CD4-positive, CD25-positive, alpha-beta regulatory T cell (primary cell): Measurements from ENCODE around the gene NR3C1. TPM values are rescaled to one million over a fixed set of nuclear protein-coding genes. Genes with fewer than 3 reads are reported as not detected.
"Not testable (repeated sequence)": the region's sequence is repeated elsewhere in the genome, so short reads cannot be mapped to it uniquely, and the experiment has no call there.

Source experiments
- ATAC-seq, 2 donors: fragments of 150-1000 bp; cut with Tn5 transposase; one replicate each; pipeline ENCODE4 v1.10.0; 2021; ENCODE audit warnings: low read depth in 2 of 2, moderate number of reproducible peaks in 2 of 2, moderate library complexity in 1 of 2
- DNase-seq, 3 donors: peaks; one replicate each; pipeline versions ENCODE4 v3.0.0 to v3.0.0-alpha.2; 2012 to 2022; ENCODE audit warnings: mixed read lengths in 1 of 3
- H3K27ac ChIP-seq: one replicate; pipeline ENCODE4 v1.7.0; 2013; ENCODE audit warnings: mild to moderate bottlenecking, low read length; ENCODE audit not compliant: insufficient read depth, poor library complexity, severe bottlenecking
- H3K27me3 ChIP-seq: one replicate; pipeline ENCODE4 v1.7.0; 2013; ENCODE audit warnings: low read length; ENCODE audit not compliant: control insufficient read depth, insufficient read depth
- H3K36me3 ChIP-seq: one replicate; pipeline ENCODE4 v1.7.0; 2013; ENCODE audit warnings: mild to moderate bottlenecking, low read length, moderate library complexity; ENCODE audit not compliant: control insufficient read depth, insufficient read depth
- H3K4me1 ChIP-seq: 2 replicates; pipeline ENCODE4 v1.7.0; 2013; ENCODE audit warnings: mild to moderate bottlenecking, low read length; ENCODE audit not compliant: insufficient read depth, control insufficient read depth, poor library complexity, severe bottlenecking
- H3K4me3 ChIP-seq: one replicate; pipeline ENCODE4 v1.7.0; 2013; ENCODE audit warnings: low read depth, mild to moderate bottlenecking, low read length, moderate library complexity
- H3K9me3 ChIP-seq, 2 experiments: 1 replicate in 1 of 2; 2 replicates in 1 of 2; pipeline ENCODE4 v1.7.0; 2013; ENCODE audit warnings: low read length in 2 of 2, mild to moderate bottlenecking in 1 of 2, moderate library complexity in 1 of 2; ENCODE audit not compliant: control insufficient read depth in 2 of 2
- H3K27ac Mint-ChIP-seq, 3 donors: one replicate each; pipeline ENCODE4 v1.8.0; 2020 to 2022; ENCODE audit warnings: mild to moderate bottlenecking in 3 of 3, mixed read lengths in 3 of 3, moderate library complexity in 2 of 3
- H3K27me3 Mint-ChIP-seq: one replicate; pipeline ENCODE4 v1.8.0; 2022; ENCODE audit warnings: mild to moderate bottlenecking, mixed read lengths
- H3K36me3 Mint-ChIP-seq: one replicate; pipeline ENCODE4 v1.8.0; 2020; ENCODE audit warnings: mixed read lengths
- H3K4me1 Mint-ChIP-seq, 4 donors: one replicate each; pipeline ENCODE4 v1.8.0; 2020 to 2022; ENCODE audit warnings: mixed read lengths in 4 of 4, mild to moderate bottlenecking in 1 of 4
- H3K4me3 Mint-ChIP-seq, 4 donors: one replicate each; pipeline ENCODE4 v1.8.0; 2020 to 2022; ENCODE audit warnings: mild to moderate bottlenecking in 4 of 4, mixed read lengths in 4 of 4, moderate library complexity in 3 of 4
- H3K9me3 Mint-ChIP-seq, 7 donors: one replicate each; pipeline ENCODE4 v1.8.0; 2020 to 2022; ENCODE audit warnings: mixed read lengths in 7 of 7, mild to moderate bottlenecking in 3 of 7, moderate library complexity in 2 of 7
- polyA plus RNA-seq, 4 donors: library from polyadenylated mRNA; unstranded; fragments of 300-500 nt; fragmentation: Illumina TruSeq; gene quantifications; one replicate each; pipeline ENCODE4 v1.2.3, GENCODE V29; 2021
- total RNA-seq: library from RNA; stranded (reverse); gene quantifications from one replicate; pipeline ENCODE4 v1.2.3, GENCODE V29; 2022

Gene NR3C1
- total and polyA plus RNA-seq, 5 donors from 2014 or later = 62.5 to 154 (median 75.1) TPM

- peaks cover 19% of the 10 kb centered on the region for H3K36me3 Mint-ChIP-seq
- Histone ChIP-seq H3K36me3 (peaks cover 7% of the 10 kb centered on the region), H3K27me3 (no peaks in the 10 kb centered on the region), H3K4me3 (no peak overlapping the region), H3K27ac (no peak overlapping the region), H3K9me3 (no peaks in the 10 kb centered on the region), H3K4me1 (no peaks in the 10 kb centered on the region)
- H3K27me3 Mint-ChIP-seq = no peaks in the 10 kb centered on the region
- no peaks in the 10 kb centered on the region for H3K9me3 Mint-ChIP-seq
- no peak overlapping the region for H3K4me3 Mint-ChIP-seq
- ATAC-seq (no peak), DNase-seq (no peak)
- peak overlapping the region in 1 of 3 donors; percentile 18 for H3K27ac Mint-ChIP-seq
- H3K4me1 Mint-ChIP-seq = peaks cover 29 to 47% (median 37%) of the 10 kb centered on the region in 4 donors
Measured at GRCh38 chr5:143336485-143336884, 67.0 kb downstream of the NR3C1 start.

- peaks cover 28 to 45% (median 35%) of the 10 kb centered on the region in 4 donors for H3K4me1 Mint-ChIP-seq
- H3K9me3 Mint-ChIP-seq = no peaks in the 10 kb centered on the region
- ATAC-seq = no peak
- no peak overlapping the region for H3K27ac Mint-ChIP-seq
- no peak overlapping the region for H3K4me3 Mint-ChIP-seq
- Histone ChIP-seq H3K4me1 (no peaks in the 10 kb centered on the region), H3K36me3 (peaks cover 7% of the 10 kb centered on the region), H3K27me3 (no peaks in the 10 kb centered on the region), H3K4me3 (no peak overlapping the region), H3K27ac (no peak overlapping the region), H3K9me3 (no peaks in the 10 kb centered on the region)
- peaks cover 21% of the 10 kb centered on the region for H3K36me3 Mint-ChIP-seq
- H3K27me3 Mint-ChIP-seq = no peaks in the 10 kb centered on the region
- no peak for DNase-seq
Measured at GRCh38 chr5:143334903-143335302, 68.6 kb downstream of the NR3C1 start.

GRCh38 chr5:143334380-143334779, 69.1 kb downstream of the NR3C1 start:
- Mint-ChIP-seq H3K4me1 (peaks cover 25 to 39% (median 31%) of the 10 kb centered on the region in 4 donors), H3K36me3 (peaks cover 21% of the 10 kb centered on the region)
- not testable (repeated sequence) for ATAC-seq

GRCh38 chr5:143331956-143332355, 71.5 kb downstream of the NR3C1 start:
- H3K4me1 Mint-ChIP-seq = peaks cover 25 to 55% (median 44%) of the 10 kb centered on the region in 4 donors

More at GRCh38 chr5:143334380-143334779, 69.1 kb downstream of the NR3C1 start:
- not testable (repeated sequence) for H3K27me3 Mint-ChIP-seq, H3K27me3 ChIP-seq, H3K9me3 ChIP-seq, H3K27ac ChIP-seq, H3K4me1 ChIP-seq, H3K27ac Mint-ChIP-seq, H3K9me3 Mint-ChIP-seq, H3K4me3 Mint-ChIP-seq, H3K4me3 ChIP-seq, H3K36me3 ChIP-seq, DNase-seq

GRCh38 chr5:143329843-143330242, 73.6 kb downstream of the NR3C1 start:
- Mint-ChIP-seq H3K36me3 (peaks cover 29% of the 10 kb centered on the region), H3K4me1 (peaks cover 15 to 55% (median 43%) of the 10 kb centered on the region in 4 donors), H3K9me3 (peaks cover 0 to 7% (median 1%) of the 10 kb centered on the region in 7 donors), H3K4me3 (no peak overlapping the region), H3K27me3 (no peaks in the 10 kb centered on the region), H3K27ac (no peak overlapping the region)
- DNase-seq (no peak), ATAC-seq (no peak)
- Histone ChIP-seq H3K9me3 (no peaks in the 10 kb centered on the region), H3K27me3 (no peaks in the 10 kb centered on the region), H3K36me3 (no peaks in the 10 kb centered on the region), H3K4me3 (no peak overlapping the region), H3K4me1 (no peaks in the 10 kb centered on the region), H3K27ac (no peak overlapping the region)

More at GRCh38 chr5:143331956-143332355, 71.5 kb downstream of the NR3C1 start:
- Histone ChIP-seq H3K4me1 (no peaks in the 10 kb centered on the region), H3K9me3 (no peaks in the 10 kb centered on the region), H3K27me3 (no peaks in the 10 kb centered on the region), H3K36me3 (no peaks in the 10 kb centered on the region), H3K27ac (no peak overlapping the region), H3K4me3 (no peak overlapping the region)
- no peak overlapping the region for H3K4me3 Mint-ChIP-seq
- peaks cover 26% of the 10 kb centered on the region for H3K36me3 Mint-ChIP-seq
- DNase-seq = no peak
- H3K27ac Mint-ChIP-seq = no peak overlapping the region
- H3K27me3 Mint-ChIP-seq = no peaks in the 10 kb centered on the region
- ATAC-seq = no peak
- peaks cover 0 to 7% (median 0%) of the 10 kb centered on the region in 7 donors for H3K9me3 Mint-ChIP-seq

GRCh38 chr5:143328589-143329220, 74.8 kb downstream of the NR3C1 start:
- H3K4me3 ChIP-seq = no peak overlapping the region
- H3K4me3 Mint-ChIP-seq = no peak overlapping the region

GRCh38 chr5:143325086-143325485, 78.4 kb downstream of the NR3C1 start:
- H3K4me3 Mint-ChIP-seq, H3K4me1 ChIP-seq, H3K27me3 Mint-ChIP-seq, H3K4me3 ChIP-seq, H3K9me3 Mint-ChIP-seq, DNase-seq, ATAC-seq, H3K27ac ChIP-seq, H3K27me3 ChIP-seq, H3K9me3 ChIP-seq, H3K36me3 ChIP-seq: not testable (repeated sequence)
- H3K27ac Mint-ChIP-seq = peak overlapping the region in 1 of 3 donors; percentile 48
- peaks cover 21% of the 10 kb centered on the region for H3K36me3 Mint-ChIP-seq
- H3K4me1 Mint-ChIP-seq = peaks cover 31 to 81% (median 65%) of the 10 kb centered on the region in 4 donors

More at GRCh38 chr5:143328589-143329220, 74.8 kb downstream of the NR3C1 start:
- peaks cover 24% of the 10 kb centered on the region for H3K36me3 Mint-ChIP-seq
- Histone ChIP-seq H3K36me3 (no peaks in the 10 kb centered on the region), H3K27me3 (no peaks in the 10 kb centered on the region), H3K27ac (no peak overlapping the region), H3K4me1 (peaks cover 3% of the 10 kb centered on the region), H3K9me3 (no peaks in the 10 kb centered on the region)
- H3K9me3 Mint-ChIP-seq = peaks cover 0 to 7% (median 1%) of the 10 kb centered on the region in 7 donors
- peaks cover 10 to 65% (median 50%) of the 10 kb centered on the region in 4 donors for H3K4me1 Mint-ChIP-seq
- ATAC-seq = no peak
- no peaks in the 10 kb centered on the region for H3K27me3 Mint-ChIP-seq
- H3K27ac Mint-ChIP-seq = no peak overlapping the region
- DNase-seq = no peak
